DOHH2 (cell line): Measurements from ENCODE around the gene CEP63.
"Not testable (repeated sequence)": the region's sequence is repeated elsewhere in the genome, so short reads cannot be mapped to it uniquely, and the experiment has no call there.

Source experiments
- H3F3A ChIP-seq: fragments of 200-600 bp; sonication (generic), shearing (Covaris generic); 2 replicates; pipeline ENCODE4 v1.6.0; 2016; ENCODE audit warnings: antibody characterized with exemption, mild to moderate bottlenecking; ENCODE audit not compliant: control insufficient read depth, insufficient read depth
- H3K27ac ChIP-seq: fragments of 200-600 bp; sonication (generic); 2 replicates; pipeline ENCODE4 v1.5.1; 2014; ENCODE audit warnings: low read depth, mild to moderate bottlenecking, low read length, moderate library complexity
- H3K27me3 ChIP-seq: fragments of 200-600 bp; sonication (generic); 2 replicates; pipeline ENCODE4 v1.6.1; 2014; ENCODE audit warnings: mild to moderate bottlenecking, low read length, mixed read lengths; ENCODE audit not compliant: control insufficient read depth
- H3K36me3 ChIP-seq: fragments of 200-600 bp; sonication (generic); 2 replicates; pipeline ENCODE4 v1.6.1; 2014; ENCODE audit warnings: mild to moderate bottlenecking, low read length, moderate library complexity, mixed read lengths; ENCODE audit not compliant: control insufficient read depth
- H3K4me1 ChIP-seq: fragments of 200-600 bp; sonication (generic); 2 replicates; pipeline ENCODE4 v1.6.1; 2014; ENCODE audit warnings: mild to moderate bottlenecking, low read length, mixed read lengths; ENCODE audit not compliant: control insufficient read depth
- H3K4me2 ChIP-seq: fragments of 200-600 bp; sonication (generic); 2 replicates; pipeline ENCODE4 v1.6.0; 2014; ENCODE audit warnings: mild to moderate bottlenecking, low read length, moderate library complexity
- H3K4me3 ChIP-seq: fragments of 200-600 bp; sonication (generic); 2 replicates; pipeline ENCODE4 v1.5.1; 2014; ENCODE audit warnings: mild to moderate bottlenecking, low read length, mixed read lengths
- H3K79me2 ChIP-seq: fragments of 200-600 bp; sonication (generic); 2 replicates; pipeline ENCODE4 v1.6.1; 2014; ENCODE audit warnings: mild to moderate bottlenecking, low read length, mixed read lengths; ENCODE audit not compliant: control insufficient read depth
- H3K9me2 ChIP-seq: fragments of 200-600 bp; sonication (generic); replicated peaks from 2 replicates; pipeline ENCODE4 v1.6.1; 2014; ENCODE audit warnings: mild to moderate bottlenecking, low read length, mixed read lengths; ENCODE audit not compliant: control insufficient read depth
- H3K9me3 ChIP-seq: fragments of 200-600 bp; sonication (generic); 2 replicates; pipeline ENCODE4 v1.6.1; 2014; ENCODE audit warnings: antibody characterized with exemption, low read length, mixed read lengths; ENCODE audit not compliant: control insufficient read depth, insufficient read depth
- H4K20me1 ChIP-seq: fragments of 200-600 bp; sonication (generic); 2 replicates; pipeline ENCODE4 v1.6.0; 2014; ENCODE audit warnings: low read depth, mild to moderate bottlenecking, antibody characterized with exemption, low read length, moderate library complexity; ENCODE audit not compliant: control insufficient read depth, insufficient read depth
- CTCF ChIP-seq: fragments of 200-600 bp; sonication (generic); IDR thresholded peaks from one replicate; pipeline ENCODE4 v1.5.1; 2014; ENCODE audit warnings: antibody characterized with exemption, mild to moderate bottlenecking, low read depth, low read length; ENCODE audit not compliant: poor library complexity, severe bottlenecking
- EZH2phosphoT487 ChIP-seq: fragments of 200-600 bp; sonication (generic); IDR thresholded peaks from 2 replicates; pipeline ENCODE4 v1.6.1; 2017; ENCODE audit warnings: borderline replicate concordance, mild to moderate bottlenecking, antibody characterized with exemption, low read length, moderate library complexity, mixed read lengths

Gene CEP63

GRCh38 chr3:134543113-134543512 is 57.3 kb downstream of the CEP63 start:
- H3K4me1 ChIP-seq, result no peaks in the 10 kb centered on the region
- TF ChIP-seq CTCF, result no peak
- no peak for TF ChIP-seq EZH2phosphoT487
- H3K27ac ChIP-seq, result no peak overlapping the region
- H3K4me2 ChIP-seq, result no peak overlapping the region
- peaks cover 30% of the 10 kb centered on the region for H3K36me3 ChIP-seq
- no peaks in the 10 kb centered on the region for H3K79me2 ChIP-seq
- H4K20me1 ChIP-seq, result no peaks in the 10 kb centered on the region
- no peaks in the 10 kb centered on the region for H3F3A ChIP-seq
- no peaks in the 10 kb centered on the region for H3K9me3 ChIP-seq
- H3K27me3 ChIP-seq, result no peaks in the 10 kb centered on the region
- H3K4me3 ChIP-seq, result no peak overlapping the region
- H3K9me2 ChIP-seq, result no peaks in the 10 kb centered on the region

GRCh38 chr3:134544316-134544715 is 58.5 kb downstream of the CEP63 start:
- Histone ChIP-seq H3K9me3 (no peaks in the 10 kb centered on the region), H3K79me2 (no peaks in the 10 kb centered on the region), H3K4me2 (no peak overlapping the region), H3F3A (no peaks in the 10 kb centered on the region), H3K9me2 (no peaks in the 10 kb centered on the region), H3K27ac (no peak overlapping the region), H3K4me1 (no peaks in the 10 kb centered on the region), H4K20me1 (no peaks in the 10 kb centered on the region), H3K27me3 (no peaks in the 10 kb centered on the region), H3K36me3 (peaks cover 37% of the 10 kb centered on the region), H3K4me3 (no peak overlapping the region)
- TF ChIP-seq CTCF (no peak), EZH2phosphoT487 (no peak)

- H3K4me2 ChIP-seq, H3K27ac ChIP-seq, H4K20me1 ChIP-seq, H3K79me2 ChIP-seq, H3K4me1 ChIP-seq, H3K27me3 ChIP-seq, H3K4me3 ChIP-seq, H3K9me3 ChIP-seq, H3F3A ChIP-seq, H3K9me2 ChIP-seq: not testable (repeated sequence)
- peaks cover 41% of the 10 kb centered on the region for H3K36me3 ChIP-seq
These were observed 58.9 kb downstream of the CEP63 start for GRCh38 chr3:134544783-134545182.

- no peaks in the 10 kb centered on the region for H3K79me2 ChIP-seq
- no peak overlapping the region for H3K27ac ChIP-seq
- H3K36me3 ChIP-seq, result peaks cover 52% of the 10 kb centered on the region
- TF ChIP-seq CTCF (no peak), EZH2phosphoT487 (no peak)
- no peaks in the 10 kb centered on the region for H3K27me3 ChIP-seq
- H3K4me3 ChIP-seq, result no peak overlapping the region
- no peaks in the 10 kb centered on the region for H3K9me3 ChIP-seq
- no peaks in the 10 kb centered on the region for H3F3A ChIP-seq
- H3K4me2 ChIP-seq, result no peak overlapping the region
- no peaks in the 10 kb centered on the region for H4K20me1 ChIP-seq
- no peaks in the 10 kb centered on the region for H3K4me1 ChIP-seq
- H3K9me2 ChIP-seq, result no peaks in the 10 kb centered on the region
These were observed 60.0 kb downstream of the CEP63 start for GRCh38 chr3:134545818-134546217.
